ENCODE measurements around the gene ASIC3. TPM values are rescaled to one million over a fixed set of nuclear protein-coding genes. Genes with fewer than 3 reads are reported as not detected.
A peak's percentile ranks its signal among the peaks of the same experiment; 100 is the strongest.

Gene ASIC3
- total and polyA plus RNA-seq, 2 of the 8 experiments (the other 6 are each of a cell fraction or from before 2014, with no cell fraction given) = 1.6 to 1.9 TPM

GRCh38 chr7:151025924-151026671 lies 22.2 kb upstream of the ASIC3 start:
- H3K23ac ChIP-seq (ENCODE audit: insufficient read length) = no peak overlapping the region
- H3K23me2 ChIP-seq (ENCODE audit: low read depth, low read length) = peaks cover 3% of the 10 kb centered on the region; the same call in 1 of the 2 replicates
- ChIA-PET CTCF (ENCODE audit: partially characterized antibody) (interaction anchor here (0.5 to 2.3 kb wide), 7 partner anchors 9 to 146 kb away, joined by 3 to 12 read pairs (median 5); no protein-coding TSS in a partner anchor), POLR2A (ENCODE audit: partially characterized antibody) (interaction anchor here (0.6 to 3.2 kb wide), 2 partner anchors 8 to 653 kb away, joined by 4 to 18 read pairs; no protein-coding TSS in a partner anchor)
- H2AFZ ChIP-seq (ENCODE audit: low read length) = no peak overlapping the region
- WGBS, 2 experiments (ENCODE audit: extremely low coverage in 1 of 2, insufficient coverage in 1 of 2, insufficient read length in 1 of 2, insufficient replicate concordance in 2 of 2, low coverage in 1 of 2, low lambda C conversion rate in 2 of 2, missing lambda C conversion rate in 1 of 2) = 82% methylated on average over 4 of the region's 4 CpGs; no CpG with 5 or more reads in 1 of the 2 experiments
- no peaks in the 10 kb centered on the region for H3K9me3 ChIP-seq (ENCODE audit: insufficient read depth in 2 of 2, low read depth in 1 of 2, low read length in 1 of 2)
- H3K4me3 ChIP-seq (ENCODE audit: extremely low read depth in 1 of 4, insufficient read depth in 2 of 4, low read depth in 3 of 4, low read length in 4 of 4) = no peak overlapping the region
- H4K8ac ChIP-seq (ENCODE audit: extremely low read depth, insufficient read depth, low read length) = no peak overlapping the region
- H2BK5ac ChIP-seq (ENCODE audit: low read depth, low read length) = no peak overlapping the region
- no peak overlapping the region for H3K18ac ChIP-seq (ENCODE audit: extremely low read depth, low read length)
- H4K91ac ChIP-seq (replicated peaks; ENCODE audit: insufficient read length, low read length) = no peak overlapping the region
- H3K4ac ChIP-seq (replicated peaks; ENCODE audit: insufficient read length, low read depth, low read length) = no peak overlapping the region
- no peak overlapping the region for H3K14ac ChIP-seq (ENCODE audit: insufficient read length)
- H2BK120ac ChIP-seq (replicated peaks; ENCODE audit: low read depth, low read length) = peak overlapping the region; percentile 60
- H3K36me3 ChIP-seq (ENCODE audit: control insufficient read depth in 2 of 4, insufficient read depth in 4 of 4, low read length in 3 of 4) = no peaks in the 10 kb centered on the region
- H3K27ac ChIP-seq (ENCODE audit: low read depth, low read length) = no peak overlapping the region
- DNase-seq (ENCODE audit: low read depth in 1 of 2, low spot score in 2 of 2) (no peak), FAIRE-seq (no peak)
- H3K79me1 ChIP-seq (ENCODE audit: low read depth, low read length) = no peaks in the 10 kb centered on the region; the same call in 1 of the 2 replicates
- no peak overlapping the region for H3K9ac ChIP-seq (replicated peaks in 1 of 4; ENCODE audit: extremely low read depth in 1 of 4, low read depth in 3 of 4, low read length in 3 of 4)
- H3K4me2 ChIP-seq (ENCODE audit: insufficient read depth in 1 of 2, low read depth in 2 of 2, low read length in 2 of 2) = peak overlapping the region in 1 of 2 experiments; percentile 90; a peak in 1 of 4 replicates
- H4K5ac ChIP-seq (ENCODE audit: insufficient read length, low read depth, low read length) = peak overlapping the region; percentile 31
- no peak overlapping the region for H2AK5ac ChIP-seq (ENCODE audit: low read depth, low read length)
- H3K79me2 ChIP-seq (ENCODE audit: control insufficient read depth in 1 of 2, insufficient read depth in 2 of 2, low read length in 2 of 2) = no peaks in the 10 kb centered on the region
- no peak overlapping the region for H3K56ac ChIP-seq (replicated peaks; ENCODE audit: insufficient read length, low read depth, low read length)
- no peak overlapping the region for H2BK20ac ChIP-seq (ENCODE audit: low read length)
- H4K20me1 ChIP-seq (replicated peaks in 1 of 2; ENCODE audit: control insufficient read depth in 1 of 2, insufficient read depth in 2 of 2, low read length in 2 of 2) = no peaks in the 10 kb centered on the region
- TF ChIP-seq SAP30 (IDR thresholded peaks at IDR 0.05; ENCODE audit: insufficient read depth, insufficient replicate concordance, low read length) = no peak
- no peak for TF ChIP-seq TCF12 (IDR thresholded peaks at IDR 0.05; ENCODE audit: low read depth, low read length)
- TF ChIP-seq GTF2F1 (IDR thresholded peaks at IDR 0.05; ENCODE audit: borderline replicate concordance, low read depth, low read length) = no peak
- no peak for TF ChIP-seq EGR1 (IDR thresholded peaks at IDR 0.05; ENCODE audit: borderline replicate concordance, low read depth, low read length)
- TF ChIP-seq CTBP2 (IDR thresholded peaks at IDR 0.05; ENCODE audit: borderline replicate concordance, insufficient read depth, insufficient read length, low read length) = no peak
- TF ChIP-seq CHD1 (IDR thresholded peaks at IDR 0.05; ENCODE audit: low read depth, low read length) = no peak
- peaks cover 0 to 4% (median 3%) of the 10 kb centered on the region in 4 experiments; a peak in 4 of 7 replicates for H3K27me3 ChIP-seq (replicated peaks in 1 of 4; ENCODE audit: control insufficient read depth in 3 of 4, extremely low read depth in 1 of 4, insufficient read depth in 3 of 4, low read length in 3 of 4)
- peaks cover 0 to 4% (median 2%) of the 10 kb centered on the region in 4 experiments; a peak in 3 of 7 replicates for H3K4me1 ChIP-seq (replicated peaks in 1 of 4; ENCODE audit: control insufficient read depth in 3 of 4, insufficient read depth in 4 of 4, low read length in 3 of 4)
- no peak overlapping the region; the same call in 1 of the 2 replicates for H2BK12ac ChIP-seq (ENCODE audit: low read depth, low read length)
- H2BK15ac ChIP-seq (ENCODE audit: low read length) = no peak overlapping the region
